PC-3 (cell line): ENCODE data around the gene BLM. TPM values are rescaled to one million over a fixed set of nuclear protein-coding genes. Genes with fewer than 3 reads are reported as not detected.

ENCODE experiments used
- ATAC-seq: fragments of 200-7000 bp; cut with Tn5 transposase; 2 replicates; pipeline ENCODE4 v1.9.1; 2020; ENCODE audit warnings: mild to moderate bottlenecking, moderate library complexity
- BruUV-seq: library from RNA; stranded (reverse); fragments of 400-500 nt; replicated peaks from 2 replicates; lab custom pipeline; 2021; lab: Mats Ljungman, UMichigan
- CTCF ChIA-PET: fragments of 300-600 bp; sonication (Branson Sonifier 250); formaldehyde crosslinking; loops from one replicate; lab custom pipeline; 2022; ENCODE audit warnings: antibody characterized with exemption; lab: Charles Lee
- POLR2A ChIA-PET: fragments of 300-600 bp; sonication (Branson Sonifier 250); formaldehyde crosslinking; loops from one replicate; lab custom pipeline; 2022; ENCODE audit warnings: antibody characterized with exemption; ENCODE audit not compliant: unreplicated experiment; lab: Charles Lee
- DNase-seq: peaks from one replicate; pipeline ENCODE4 v3.0.0-alpha.2; 2015
- H2AFZ ChIP-seq: fragments of 300-600 bp; sonication (generic); 2 replicates; pipeline ENCODE4 v1.6.0; 2016; ENCODE audit warnings: antibody characterized with exemption, low read length
- H3F3A ChIP-seq: fragments of 300-600 bp; sonication (generic); one replicate; pipeline ENCODE4 v1.6.0; 2017; ENCODE audit warnings: antibody characterized with exemption, low read length, control low read depth, mild to moderate bottlenecking; ENCODE audit not compliant: unreplicated experiment
- H3K27ac ChIP-seq: fragments of 300-600 bp; sonication (generic); 2 replicates; pipeline ENCODE4 v1.5.1; 2016; ENCODE audit warnings: mild to moderate bottlenecking, low read length
- H3K27me3 ChIP-seq: fragments of 300-600 bp; sonication (generic); 2 replicates; pipeline ENCODE4 v1.6.1; 2016; ENCODE audit warnings: low read length, mixed read lengths
- H3K36me3 ChIP-seq: fragments of 300-600 bp; sonication (generic); 2 replicates; pipeline ENCODE4 v1.6.1; 2016; ENCODE audit warnings: low read depth, mixed run types, low read length, mixed read lengths
- H3K4me1 ChIP-seq: fragments of 300-600 bp; sonication (generic); 2 replicates; pipeline ENCODE4 v1.5.1; 2016; ENCODE audit warnings: low read length; ENCODE audit not compliant: insufficient read depth
- H3K4me2 ChIP-seq: fragments of 300-600 bp; sonication (generic); 2 replicates; pipeline ENCODE4 v1.6.0; 2016; ENCODE audit warnings: low read length
- H3K4me3 ChIP-seq: fragments of 300-600 bp; sonication (generic); 2 replicates; pipeline ENCODE4 v1.5.1; 2016; ENCODE audit warnings: mild to moderate bottlenecking, low read length, mixed read lengths
- H3K79me2 ChIP-seq: fragments of 300-600 bp; sonication (generic); 2 replicates; pipeline ENCODE4 v1.6.1; 2017; ENCODE audit warnings: low read length, mixed read lengths
- H3K9ac ChIP-seq: fragments of 300-600 bp; sonication (generic); 2 replicates; pipeline ENCODE4 v1.6.0; 2016; ENCODE audit warnings: mild to moderate bottlenecking, low read length
- H3K9me2 ChIP-seq: fragments of 300-600 bp; sonication (generic); replicated peaks from 2 replicates; pipeline ENCODE4 v1.6.1; 2016; ENCODE audit warnings: mixed run types, low read length, mixed read lengths
- H3K9me3 ChIP-seq: fragments of 300-600 bp; sonication (generic); 2 replicates; pipeline ENCODE4 v1.6.1; 2016; ENCODE audit warnings: low read length, mixed read lengths
- H4K20me1 ChIP-seq: fragments of 300-600 bp; sonication (generic); 2 replicates; pipeline ENCODE4 v1.6.1; 2016; ENCODE audit warnings: low read length, mixed read lengths
- CTCF ChIP-seq: fragments of 300-600 bp; sonication (generic); conservative IDR thresholded peaks from 2 replicates; pipeline ENCODE4 v1.5.1; 2017; ENCODE audit warnings: antibody characterized with exemption, low read depth, mild to moderate bottlenecking, low read length
- EZH2 ChIP-seq: fragments of 300-600 bp; sonication (generic); IDR thresholded peaks from one replicate; pipeline ENCODE4 v1.6.1; 2017; ENCODE audit warnings: antibody characterized with exemption, mild to moderate bottlenecking, low read length; ENCODE audit not compliant: unreplicated experiment
- EZH2phosphoT487 ChIP-seq: fragments of 300-600 bp; sonication (generic); IDR thresholded peaks from 2 replicates; pipeline ENCODE4 v1.6.1; 2018; ENCODE audit warnings: mild to moderate bottlenecking, antibody characterized with exemption, low read length, borderline replicate concordance
- intact Hi-C: fragments of 100-400 bp; cut with micrococcal nuclease; formaldehyde crosslinking; loops from 2 replicates; pipeline ENCODE4 v1.9.0; 2023
- total RNA-seq: library from RNA; depleted of rRNA; stranded (reverse); fragments of >200 nt; gene quantifications from 2 replicates; pipeline ENCODE4 v1.2.3, GENCODE V29; 2014

BLM gene
- total RNA-seq, 1 experiment from 2014 or later = 18.7 TPM

- H3K4me1 ChIP-seq = no peaks in the 10 kb centered on the region
- H3F3A ChIP-seq = no peaks in the 10 kb centered on the region
- no peaks in the 10 kb centered on the region for H3K9me2 ChIP-seq
- no peaks in the 10 kb centered on the region for H4K20me1 ChIP-seq
- DNase-seq (no peak), ATAC-seq (no peak)
- ChIA-PET POLR2A (no interaction called here), CTCF (interaction anchor here (0.6 kb wide), 1 partner anchor 128 kb away, joined by 15 read pairs; no protein-coding TSS in a partner anchor)
- H3K27me3 ChIP-seq = no peaks in the 10 kb centered on the region
- H3K4me2 ChIP-seq = no peak overlapping the region
- H2AFZ ChIP-seq = no peak overlapping the region
- intact Hi-C loops = no loop called here
- H3K9ac ChIP-seq = no peak overlapping the region
- no peaks in the 10 kb centered on the region for H3K36me3 ChIP-seq
- no peak overlapping the region for H3K4me3 ChIP-seq
- H3K27ac ChIP-seq = no peak overlapping the region
- TF ChIP-seq EZH2phosphoT487 = no peak
- no peak for TF ChIP-seq CTCF
- no peak for TF ChIP-seq EZH2
- no peaks in the 10 kb centered on the region for H3K9me3 ChIP-seq
- BruUV-seq = no TSS peak
- no peaks in the 10 kb centered on the region for H3K79me2 ChIP-seq
Measured at GRCh38 chr15:90817117-90818057, 100.2 kb downstream of the BLM start.

- Histone ChIP-seq H2AFZ (no peak overlapping the region), H3K9me3 (no peaks in the 10 kb centered on the region), H3K9ac (no peak overlapping the region), H3K4me2 (no peak overlapping the region), H3F3A (no peaks in the 10 kb centered on the region), H3K36me3 (no peaks in the 10 kb centered on the region), H3K79me2 (no peaks in the 10 kb centered on the region), H3K4me1 (no peaks in the 10 kb centered on the region), H3K9me2 (no peaks in the 10 kb centered on the region), H4K20me1 (no peaks in the 10 kb centered on the region), H3K27me3 (no peaks in the 10 kb centered on the region), H3K4me3 (no peak overlapping the region), H3K27ac (no peak overlapping the region)
- DNase-seq = no peak
- ChIA-PET CTCF (no interaction called here), POLR2A (interaction anchor here (0.6 kb wide), 1 partner anchor 113 kb away, joined by 3 read pairs; no protein-coding TSS in a partner anchor)
- intact Hi-C loops = no loop called here
- ATAC-seq = no peak
- BruUV-seq = no TSS peak
- peak; percentile 20; the same call in 1 of the 2 replicates for TF ChIP-seq CTCF
- TF ChIP-seq EZH2phosphoT487 = no peak
Measured at GRCh38 chr15:90818251-90819210, 101.4 kb downstream of the BLM start.
